HEK293 (cell line): ENCODE results near the gene WDR64.

ENCODE experiments used
- CTCF ChIP-seq: fragments of 450-650 bp; formaldehyde crosslinking; IDR thresholded peaks from 2 replicates; pipeline ENCODE4 v1.5.1; 2016; ENCODE audit warnings: missing biosample characterization, missing genetic modification characterization
- KLF7 ChIP-seq: fragments of 450-650 bp; formaldehyde crosslinking; IDR thresholded peaks from 2 replicates; pipeline ENCODE4 v1.5.1; 2016; ENCODE audit warnings: missing biosample characterization, missing genetic modification characterization, borderline replicate concordance
- REST ChIP-seq: fragments of 450-650 bp; formaldehyde crosslinking; IDR thresholded peaks from 2 replicates; pipeline ENCODE4 v1.5.1; 2016; ENCODE audit warnings: missing biosample characterization, missing genetic modification characterization
- SP2 ChIP-seq: fragments of 450-650 bp; formaldehyde crosslinking; IDR thresholded peaks from 2 replicates; pipeline ENCODE4 v1.5.1; 2016; ENCODE audit warnings: missing biosample characterization, missing genetic modification characterization
- ZNF184 ChIP-seq: fragments of 450-650 bp; IDR thresholded peaks from 2 replicates; pipeline ENCODE4 v1.5.1; 2018; ENCODE audit warnings: missing biosample characterization, mild to moderate bottlenecking, missing genetic modification characterization
- ZNF362 ChIP-seq: fragments of 450-650 bp; formaldehyde crosslinking; IDR thresholded peaks from 2 replicates; pipeline ENCODE4 v1.5.1; 2016; ENCODE audit warnings: missing biosample characterization, missing genetic modification characterization
- ZNF416 ChIP-seq: fragments of 450-650 bp; formaldehyde crosslinking; IDR thresholded peaks from 2 replicates; pipeline ENCODE4 v1.5.1; 2016; ENCODE audit warnings: missing biosample characterization, missing genetic modification characterization
- ZNF707 ChIP-seq: fragments of 450-650 bp; formaldehyde crosslinking; IDR thresholded peaks from 2 replicates; pipeline ENCODE4 v1.5.1; 2016; ENCODE audit warnings: missing biosample characterization, missing genetic modification characterization

DNA sequence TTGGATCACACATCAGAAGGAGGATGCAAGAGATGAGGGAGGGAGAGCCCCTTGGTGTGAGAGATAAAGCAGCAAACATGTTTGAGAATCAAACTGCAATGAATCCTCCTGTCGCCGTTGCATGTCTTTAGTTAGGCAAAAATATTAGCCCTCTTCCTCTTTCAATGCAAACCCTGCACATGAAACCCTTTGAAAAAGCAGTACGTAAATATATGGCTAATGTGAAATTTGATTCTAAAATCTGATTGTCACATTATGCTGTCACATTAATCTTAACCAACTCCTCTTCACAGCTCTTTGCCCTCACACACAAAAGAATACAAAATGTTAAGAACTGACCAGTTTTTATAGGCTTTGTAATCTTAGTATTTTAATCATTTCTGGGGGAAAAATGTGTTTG lies 63.4 kb downstream of the WDR64 start:
- TF ChIP-seq ZNF707 (tag by site-specific recombination): no peak
- TF ChIP-seq REST (tag by site-specific recombination): no peak
- no peak for TF ChIP-seq ZNF416 (tag by site-specific recombination)
- TF ChIP-seq KLF7 (tag by site-specific recombination): no peak
- no peak for TF ChIP-seq SP2 (tag by site-specific recombination)
- TF ChIP-seq ZNF184: no peak
- TF ChIP-seq CTCF (tag by site-specific recombination): no peak
- TF ChIP-seq ZNF362 (tag by site-specific recombination): no peak
